ENCODE results near the gene CFAP54.
"Not testable (repeated sequence)": the region's sequence is repeated elsewhere in the genome, so short reads cannot be mapped to it uniquely, and the experiment has no call there.

The CFAP54 gene

GRCh38 chr12:96635844-96636243 is 146.5 kb downstream of the CFAP54 start:
- DNase-seq (ENCODE audit: low read depth), result no peak

GRCh38 chr12:96636895-96637294 is 147.5 kb downstream of the CFAP54 start:
- no peak for DNase-seq (ENCODE audit: low read depth)

- no peak for DNase-seq (ENCODE audit: low read depth)
Observed at GRCh38 chr12:96648923-96649322, 159.5 kb downstream of the CFAP54 start.

GRCh38 chr12:96652870-96653269 is 163.5 kb downstream of the CFAP54 start:
- DNase-seq (ENCODE audit: low read depth), result no peak

- no peak for DNase-seq (ENCODE audit: low read depth)
Observed at GRCh38 chr12:96658075-96658474, 168.7 kb downstream of the CFAP54 start.

- DNase-seq (ENCODE audit: low read depth), result no peak
Observed at GRCh38 chr12:96669786-96670185, 180.4 kb downstream of the CFAP54 start.

- no peak for DNase-seq (ENCODE audit: low read depth)
Observed at GRCh38 chr12:96670334-96670899, 181.0 kb downstream of the CFAP54 start.

- not testable (repeated sequence) for DNase-seq (ENCODE audit: low read depth)
Observed at GRCh38 chr12:96675519-96675918, 186.1 kb downstream of the CFAP54 start.

- no peak for DNase-seq (ENCODE audit: low read depth)
Observed at GRCh38 chr12:96677363-96677762, 188.0 kb downstream of the CFAP54 start.

GRCh38 chr12:96687719-96688118 is 198.3 kb downstream of the CFAP54 start:
- DNase-seq (ENCODE audit: low read depth), result no peak

GRCh38 chr12:96698521-96698920 is 209.1 kb downstream of the CFAP54 start:
- no peak for DNase-seq (ENCODE audit: low read depth)

GRCh38 chr12:96698965-96699364 is 209.6 kb downstream of the CFAP54 start:
- DNase-seq (ENCODE audit: low read depth), result no peak

GRCh38 chr12:96701856-96702255 is 212.5 kb downstream of the CFAP54 start:
- DNase-seq (ENCODE audit: low read depth), result no peak

GRCh38 chr12:96710127-96710745 is 220.9 kb downstream of the CFAP54 start:
- no peak for DNase-seq (ENCODE audit: low read depth)

- DNase-seq (ENCODE audit: low read depth), result no peak
Observed at GRCh38 chr12:96711364-96711763, 222.0 kb downstream of the CFAP54 start.

- DNase-seq (ENCODE audit: low read depth), result no peak
Observed at GRCh38 chr12:96714199-96714598, 224.8 kb downstream of the CFAP54 start.

GRCh38 chr12:96719660-96720362 is 230.4 kb downstream of the CFAP54 start:
- DNase-seq (ENCODE audit: low read depth), result no peak

GRCh38 chr12:96720363-96720705 is 231.0 kb downstream of the CFAP54 start:
- DNase-seq (ENCODE audit: low read depth), result no peak

GRCh38 chr12:96729466-96729865 is 240.1 kb downstream of the CFAP54 start:
- not testable (repeated sequence) for DNase-seq (ENCODE audit: low read depth)

- DNase-seq (ENCODE audit: low read depth), result no peak
Observed at GRCh38 chr12:96729886-96730285, 240.5 kb downstream of the CFAP54 start.

GRCh38 chr12:96743606-96744005 is 254.2 kb downstream of the CFAP54 start:
- DNase-seq (ENCODE audit: low read depth), result no peak

- no peak for DNase-seq (ENCODE audit: low read depth)
Observed at GRCh38 chr12:96749999-96750398, 260.6 kb downstream of the CFAP54 start.

GRCh38 chr12:96751626-96752025 is 262.2 kb downstream of the CFAP54 start:
- DNase-seq (ENCODE audit: low read depth), result no peak

GRCh38 chr12:96752211-96752610 is 262.8 kb downstream of the CFAP54 start:
- DNase-seq (ENCODE audit: low read depth), result no peak

Measured in stimulated activated CD8-positive, alpha-beta memory T cell treated with anti-CD3 and anti-CD28 coated beads, Interleukin-4, amount 100 ng/mL, for 24 hours (primary cell).